Chondrocyte (in vitro differentiated cells): ENCODE measurements around the gene ACSF3. TPM values are rescaled to one million over a fixed set of nuclear protein-coding genes. Genes with fewer than 3 reads are reported as not detected.

ENCODE experiments used
- DNase-seq: peaks from one replicate; pipeline ENCODE4 v3.0.0; 2021; ENCODE audit warnings: mixed read lengths, low spot score
- H3K27ac Mint-ChIP-seq: one replicate; pipeline ENCODE4 v1.8.0; 2021; ENCODE audit warnings: mild to moderate bottlenecking, moderate library complexity, mixed read lengths; ENCODE audit not compliant: unreplicated experiment
- H3K27me3 Mint-ChIP-seq: 2 replicates; pipeline ENCODE4 v1.8.0; 2021; ENCODE audit warnings: low read depth, mixed read lengths
- H3K36me3 Mint-ChIP-seq: 2 replicates; pipeline ENCODE4 v1.8.0; 2021; ENCODE audit warnings: low read depth, mixed read lengths
- H3K4me1 Mint-ChIP-seq: 2 replicates; pipeline ENCODE4 v1.8.0; 2021; ENCODE audit warnings: low read depth, mild to moderate bottlenecking, mixed read lengths
- H3K4me3 Mint-ChIP-seq: one replicate; pipeline ENCODE4 v1.8.0; 2021; ENCODE audit warnings: mild to moderate bottlenecking, moderate library complexity, mixed read lengths; ENCODE audit not compliant: unreplicated experiment
- H3K9me3 Mint-ChIP-seq: 2 replicates; pipeline ENCODE4 v1.8.0; 2021; ENCODE audit warnings: low read depth, mixed read lengths
- total RNA-seq: library from RNA; stranded (reverse); gene quantifications from 3 replicates; pipeline ENCODE4 v1.2.1, GENCODE V29; 2021
- TF ChIP-seq, protein P1 (sequence below): fragments of 200-600 bp; sonication (generic); IDR thresholded peaks from 2 replicates; pipeline ENCODE4 v1.5.0; 2021; ENCODE audit warnings: antibody characterized with exemption, mild to moderate bottlenecking, moderate library complexity

The ACSF3 gene
- total RNA-seq, 1 donor from 2014 or later = 19.5 TPM

DNA sequence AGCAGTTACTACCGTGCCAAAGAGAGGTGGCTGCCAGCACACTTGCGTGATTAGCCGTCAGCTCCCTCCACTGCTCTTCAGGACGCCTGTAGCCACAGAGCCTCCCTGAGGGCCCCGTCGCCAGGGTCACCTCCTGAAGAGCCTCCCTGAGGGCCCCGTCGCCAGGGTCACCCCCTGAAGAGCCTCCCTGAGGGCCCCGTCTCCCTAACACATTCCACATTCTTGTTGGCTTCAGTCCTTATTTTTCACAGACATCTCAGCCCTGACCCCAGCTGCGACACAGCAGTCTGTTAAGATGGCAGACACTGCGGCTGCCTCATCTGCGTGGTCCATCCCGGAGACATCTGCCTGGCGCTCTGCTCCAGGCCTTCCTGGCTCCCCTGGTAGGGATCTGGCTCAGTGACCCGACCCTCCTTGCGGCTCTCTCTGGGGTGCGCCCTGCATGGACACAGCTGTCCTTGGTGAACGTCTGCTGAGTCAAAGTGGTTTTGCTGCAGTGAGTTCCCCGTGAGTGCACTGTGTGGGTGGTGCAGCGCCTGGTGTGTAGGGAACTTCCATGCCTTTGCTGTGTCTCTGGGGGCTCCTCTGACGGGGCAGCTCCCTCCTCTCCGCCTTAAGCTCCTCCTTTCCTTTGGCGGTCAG, 11.4 kb downstream of the ACSF3 start:
- H3K4me1 Mint-ChIP-seq = no peaks in the 10 kb centered on the region
- peaks cover 24% of the 10 kb centered on the region for H3K36me3 Mint-ChIP-seq
- TF ChIP-seq, protein P1, sequence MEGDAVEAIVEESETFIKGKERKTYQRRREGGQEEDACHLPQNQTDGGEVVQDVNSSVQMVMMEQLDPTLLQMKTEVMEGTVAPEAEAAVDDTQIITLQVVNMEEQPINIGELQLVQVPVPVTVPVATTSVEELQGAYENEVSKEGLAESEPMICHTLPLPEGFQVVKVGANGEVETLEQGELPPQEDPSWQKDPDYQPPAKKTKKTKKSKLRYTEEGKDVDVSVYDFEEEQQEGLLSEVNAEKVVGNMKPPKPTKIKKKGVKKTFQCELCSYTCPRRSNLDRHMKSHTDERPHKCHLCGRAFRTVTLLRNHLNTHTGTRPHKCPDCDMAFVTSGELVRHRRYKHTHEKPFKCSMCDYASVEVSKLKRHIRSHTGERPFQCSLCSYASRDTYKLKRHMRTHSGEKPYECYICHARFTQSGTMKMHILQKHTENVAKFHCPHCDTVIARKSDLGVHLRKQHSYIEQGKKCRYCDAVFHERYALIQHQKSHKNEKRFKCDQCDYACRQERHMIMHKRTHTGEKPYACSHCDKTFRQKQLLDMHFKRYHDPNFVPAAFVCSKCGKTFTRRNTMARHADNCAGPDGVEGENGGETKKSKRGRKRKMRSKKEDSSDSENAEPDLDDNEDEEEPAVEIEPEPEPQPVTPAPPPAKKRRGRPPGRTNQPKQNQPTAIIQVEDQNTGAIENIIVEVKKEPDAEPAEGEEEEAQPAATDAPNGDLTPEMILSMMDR = no peak
- no peaks in the 10 kb centered on the region for H3K9me3 Mint-ChIP-seq
- DNase-seq = peak; percentile 81
- H3K4me3 Mint-ChIP-seq = no peak overlapping the region
- no peak overlapping the region for H3K27ac Mint-ChIP-seq
- no peaks in the 10 kb centered on the region for H3K27me3 Mint-ChIP-seq

DNA sequence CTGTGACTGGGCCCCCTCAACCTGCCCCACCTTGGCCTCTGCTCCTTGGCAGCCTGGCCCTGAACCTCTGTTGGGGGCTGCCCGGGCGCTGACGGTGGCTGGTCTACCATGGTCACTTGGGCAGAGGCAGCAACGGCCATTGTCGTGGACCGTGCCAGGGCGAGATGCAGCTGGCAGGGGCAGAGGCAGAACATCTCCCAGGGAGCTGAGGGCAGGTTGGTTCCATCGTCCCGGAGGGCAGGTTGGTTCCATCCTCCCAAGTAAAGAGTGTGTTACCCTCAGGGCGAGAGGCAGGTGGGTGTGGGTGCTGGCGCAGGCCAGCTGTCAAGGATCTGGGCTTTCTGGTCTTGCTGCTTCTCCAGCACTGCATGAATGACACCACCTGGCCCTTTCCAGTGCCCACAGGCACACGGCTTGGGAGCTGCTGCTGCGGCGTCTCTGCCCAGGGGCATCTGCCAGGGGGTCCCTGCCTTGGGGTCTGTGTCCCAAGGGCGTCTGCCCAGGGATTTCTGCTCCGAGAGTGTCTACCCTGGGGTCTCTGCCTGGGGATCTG, 12.0 kb downstream of the ACSF3 start:
- peaks cover 22% of the 10 kb centered on the region for H3K36me3 Mint-ChIP-seq

DNA sequence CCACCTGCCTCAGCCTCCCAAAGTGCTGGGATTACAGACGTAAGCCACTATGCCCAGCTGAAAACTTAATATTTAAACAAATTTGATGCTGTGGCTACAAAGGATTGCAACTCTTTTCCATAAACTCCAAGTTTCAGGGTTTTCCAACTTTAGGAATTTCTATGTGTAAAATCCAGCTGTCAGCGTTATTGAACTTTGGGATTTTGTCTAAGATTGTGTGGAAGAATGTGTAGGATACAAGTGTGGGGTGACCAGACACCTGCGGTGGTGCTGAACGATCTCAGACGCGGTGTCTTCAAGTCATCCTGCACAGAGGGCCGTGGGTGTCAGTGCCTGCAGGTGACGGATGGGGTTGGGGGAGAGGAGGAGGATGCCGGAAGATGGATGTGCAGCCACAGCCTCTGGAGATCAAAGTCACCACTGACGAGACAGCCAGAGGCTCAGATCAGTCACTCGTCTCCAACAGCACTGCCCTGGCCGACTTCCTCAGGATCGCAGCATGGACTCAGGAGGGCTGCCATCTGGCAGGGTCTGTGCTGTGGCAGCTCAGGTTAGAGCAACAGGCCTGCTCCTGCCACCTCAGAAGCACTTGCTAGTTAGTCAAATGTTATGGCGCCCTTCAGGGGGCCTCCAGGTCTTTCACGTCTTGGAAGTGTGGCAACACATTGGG, 13.0 kb downstream of the ACSF3 start:
- Mint-ChIP-seq H3K4me3 (no peak overlapping the region), H3K27me3 (no peaks in the 10 kb centered on the region), H3K36me3 (peaks cover 21% of the 10 kb centered on the region), H3K27ac (no peak overlapping the region), H3K4me1 (no peaks in the 10 kb centered on the region), H3K9me3 (no peaks in the 10 kb centered on the region)
- DNase-seq = peak; percentile 82
- TF ChIP-seq, protein P1 = no peak

More for the DNA sequence above, 12.0 kb downstream of the ACSF3 start:
- Mint-ChIP-seq H3K4me1 (no peaks in the 10 kb centered on the region), H3K9me3 (no peaks in the 10 kb centered on the region), H3K27me3 (no peaks in the 10 kb centered on the region), H3K4me3 (no peak overlapping the region), H3K27ac (no peak overlapping the region)
- TF ChIP-seq, protein P1 = no peak
- peak; percentile 66 for DNase-seq

DNA sequence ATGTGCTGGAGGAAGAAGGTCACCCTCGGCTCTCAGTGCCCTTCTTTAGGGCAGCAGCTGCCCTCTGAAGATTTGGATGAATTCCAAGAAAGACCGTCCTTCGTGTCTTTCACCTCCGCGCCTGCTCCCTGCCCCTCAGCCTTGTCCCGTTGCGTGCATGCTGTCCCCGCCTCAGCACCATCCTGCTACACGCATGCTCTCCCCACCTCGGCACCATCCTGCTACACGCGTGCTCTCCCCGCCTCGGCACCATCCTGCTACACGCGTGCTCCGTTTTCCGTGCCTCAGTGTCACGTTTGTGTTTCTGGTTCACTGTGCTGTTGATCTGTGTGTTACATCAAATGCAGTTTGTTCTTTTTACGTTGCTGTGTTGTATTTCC, 13.5 kb downstream of the ACSF3 start:
- TF ChIP-seq, protein P1 = no peak
- no peak overlapping the region for H3K4me3 Mint-ChIP-seq
- no peak for DNase-seq
- no peaks in the 10 kb centered on the region for H3K4me1 Mint-ChIP-seq
- H3K27me3 Mint-ChIP-seq = no peaks in the 10 kb centered on the region
- peaks cover 21% of the 10 kb centered on the region for H3K36me3 Mint-ChIP-seq
- no peak overlapping the region for H3K27ac Mint-ChIP-seq
- H3K9me3 Mint-ChIP-seq = no peaks in the 10 kb centered on the region

DNA sequence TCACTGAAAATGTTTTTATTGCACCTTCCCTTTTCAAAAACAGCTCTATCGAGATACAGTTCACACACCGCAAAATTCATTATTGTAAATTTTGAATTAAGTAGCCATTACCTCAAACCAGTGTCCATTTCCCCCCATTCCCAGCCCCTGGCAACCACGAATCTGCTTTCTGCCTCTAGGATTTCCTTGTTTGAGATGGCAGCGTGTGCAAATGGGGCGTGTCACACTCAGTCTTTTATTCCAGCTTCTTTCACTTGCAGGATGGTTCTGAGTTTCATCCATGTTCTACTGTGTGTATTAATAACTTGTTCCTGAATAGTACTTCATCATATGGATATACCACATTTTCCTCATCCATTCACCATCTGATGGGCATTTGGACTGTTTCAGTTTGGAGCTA, 14.8 kb downstream of the ACSF3 start:
- DNase-seq = no peak
- Mint-ChIP-seq H3K9me3 (no peaks in the 10 kb centered on the region), H3K27me3 (no peaks in the 10 kb centered on the region), H3K4me1 (no peaks in the 10 kb centered on the region), H3K27ac (no peak overlapping the region), H3K36me3 (peaks cover 16% of the 10 kb centered on the region), H3K4me3 (no peak overlapping the region)
- TF ChIP-seq, protein P1 = no peak
